Activated T-helper 1 cell treated with anti-CD3 and anti-CD28 coated beads, Interleukin-12 subunit alpha, Interleukin-12 subunit beta, Interleukin-2, Interleukin-4 antibody, amounts not matched to agents 30 ng/mL and 10 ng/mL and 1 ng/mL, durations not matched to agents 14 hours and 24 hours and 36 hours (primary cell): ENCODE results near the gene GAPDH. TPM values are rescaled to one million over a fixed set of nuclear protein-coding genes. Genes with fewer than 3 reads are reported as not detected.

Source experiments
- DNase-seq: peaks from one replicate; pipeline ENCODE4 v3.0.0; 2021; ENCODE audit warnings: low spot score
- H3K27ac Mint-ChIP-seq: one replicate; pipeline ENCODE4 v1.8.0; 2021; ENCODE audit warnings: mild to moderate bottlenecking, mixed read lengths
- H3K27me3 Mint-ChIP-seq: one replicate; pipeline ENCODE4 v1.8.0; 2022; ENCODE audit warnings: mild to moderate bottlenecking, moderate library complexity, mixed read lengths; ENCODE audit not compliant: insufficient read depth
- H3K36me3 Mint-ChIP-seq: one replicate; pipeline ENCODE4 v1.8.0; 2021; ENCODE audit warnings: low read depth, mixed read lengths
- H3K4me1 Mint-ChIP-seq: one replicate; pipeline ENCODE4 v1.8.0; 2021; ENCODE audit warnings: low read depth, mixed read lengths
- H3K4me3 Mint-ChIP-seq: one replicate; pipeline ENCODE4 v1.8.0; 2021; ENCODE audit warnings: mild to moderate bottlenecking, moderate library complexity, mixed read lengths
- H3K9me3 Mint-ChIP-seq: one replicate; pipeline ENCODE4 v1.8.0; 2021; ENCODE audit warnings: mixed read lengths
- intact Hi-C: fragments of 100-400 bp; cut with micrococcal nuclease; formaldehyde crosslinking; loops from one replicate; pipeline ENCODE4 v1.15.1; 2024
- total RNA-seq: library from RNA; stranded (reverse); gene quantifications from 2 replicates; pipeline ENCODE4 v1.2.3, GENCODE V29; 2022

Gene GAPDH
- total RNA-seq, 1 donor from 2014 or later = 4,318 TPM

- no peaks in the 10 kb centered on the region for H3K9me3 Mint-ChIP-seq
Observed at GRCh38 chr12:6508087-6508486, 26.2 kb upstream of the GAPDH start.

DNA sequence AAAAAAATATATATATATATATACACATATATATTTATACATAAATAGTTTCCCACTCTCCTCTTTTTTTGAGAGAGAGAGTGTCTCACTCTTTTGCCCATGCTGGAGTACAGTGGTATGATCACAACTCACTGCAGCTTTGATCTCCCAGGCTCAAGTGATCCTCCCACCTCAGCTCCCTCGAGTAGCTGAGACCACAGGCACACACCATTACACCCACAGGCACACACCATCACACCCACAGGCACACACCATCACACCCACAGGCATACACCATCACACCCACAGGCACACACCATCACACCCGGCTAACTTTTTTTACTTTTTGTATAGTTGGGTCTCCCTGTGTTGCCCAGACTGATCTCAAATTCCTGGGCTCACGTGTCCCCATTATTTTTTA is 14.1 kb upstream of the GAPDH start:
- intact Hi-C loops = no loop called here
- Mint-ChIP-seq H3K4me1 (no peaks in the 10 kb centered on the region), H3K27me3 (no peaks in the 10 kb centered on the region), H3K27ac (peak overlapping the region; percentile 67), H3K4me3 (no peak overlapping the region), H3K9me3 (no peaks in the 10 kb centered on the region), H3K36me3 (peaks cover 63% of the 10 kb centered on the region)
- no peak for DNase-seq

More at GRCh38 chr12:6508087-6508486, 26.2 kb upstream of the GAPDH start:
- no peak overlapping the region for H3K27ac Mint-ChIP-seq
- DNase-seq = no peak
- H3K4me1 Mint-ChIP-seq = peaks cover 5% of the 10 kb centered on the region
- intact Hi-C loops = no loop called here
- H3K36me3 Mint-ChIP-seq = peaks cover 37% of the 10 kb centered on the region
- no peaks in the 10 kb centered on the region for H3K27me3 Mint-ChIP-seq
- H3K4me3 Mint-ChIP-seq = no peak overlapping the region

GRCh38 chr12:6522193-6522592 is 12.1 kb upstream of the GAPDH start:
- Mint-ChIP-seq H3K9me3 (no peaks in the 10 kb centered on the region), H3K4me3 (no peak overlapping the region), H3K27me3 (no peaks in the 10 kb centered on the region), H3K4me1 (no peaks in the 10 kb centered on the region), H3K27ac (no peak overlapping the region), H3K36me3 (peaks cover 62% of the 10 kb centered on the region)
- no peak for DNase-seq
- intact Hi-C loops = no loop called here

GRCh38 chr12:6523708-6524107 is 10.6 kb upstream of the GAPDH start:
- H3K36me3 Mint-ChIP-seq = peaks cover 68% of the 10 kb centered on the region
- peak overlapping the region; percentile 16 for H3K27ac Mint-ChIP-seq
- H3K4me1 Mint-ChIP-seq = no peaks in the 10 kb centered on the region
- no peak for DNase-seq
- no peak overlapping the region for H3K4me3 Mint-ChIP-seq
- H3K27me3 Mint-ChIP-seq = no peaks in the 10 kb centered on the region
- no peaks in the 10 kb centered on the region for H3K9me3 Mint-ChIP-seq
- intact Hi-C loops = no loop called here

DNA sequence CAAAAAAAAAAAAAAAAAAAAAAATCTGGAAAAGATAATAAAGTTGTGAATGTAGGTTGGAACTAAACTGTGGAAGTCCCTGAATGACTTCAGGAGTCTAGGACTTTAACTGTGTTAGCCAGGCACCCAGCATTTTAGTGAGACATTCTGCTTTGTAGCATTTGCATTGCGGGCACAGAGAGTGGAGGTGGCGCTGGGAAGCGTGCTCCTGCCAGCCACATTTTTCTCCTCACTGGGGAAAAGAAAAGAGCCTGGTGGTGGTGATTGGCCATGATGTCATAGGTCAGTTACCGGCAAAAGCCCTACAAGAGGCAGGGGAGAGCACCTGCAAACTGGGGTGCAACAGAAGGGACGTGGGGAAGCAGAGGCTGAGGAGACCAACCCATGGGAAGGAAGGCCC is 9.7 kb upstream of the GAPDH start:
- Mint-ChIP-seq H3K4me1 (peaks cover under 1% of the 10 kb centered on the region), H3K27ac (no peak overlapping the region), H3K27me3 (no peaks in the 10 kb centered on the region), H3K36me3 (peaks cover 70% of the 10 kb centered on the region), H3K9me3 (no peaks in the 10 kb centered on the region), H3K4me3 (no peak overlapping the region)
- intact Hi-C loops = no loop called here
- no peak for DNase-seq

DNA sequence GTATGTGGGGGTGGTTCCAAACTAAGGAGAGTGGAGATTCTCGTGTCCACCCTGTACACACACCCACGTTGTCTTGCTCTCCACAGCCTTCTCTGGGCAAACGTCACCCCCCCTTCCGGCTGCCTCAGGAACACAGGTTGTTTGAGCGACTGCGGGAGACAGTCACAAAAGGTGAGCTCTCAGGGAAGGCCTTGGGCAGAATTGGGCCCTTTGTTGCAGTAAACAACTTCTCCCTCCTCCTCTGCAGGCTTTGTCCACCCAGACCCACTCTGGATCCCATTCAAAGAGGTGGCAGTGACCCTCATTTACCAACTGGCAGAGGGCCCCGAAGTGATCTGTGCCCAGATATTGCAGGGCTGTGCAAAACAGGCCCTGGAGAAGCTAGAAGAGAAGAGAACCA is 8.1 kb upstream of the GAPDH start:
- no peak overlapping the region for H3K27ac Mint-ChIP-seq
- DNase-seq = no peak
- no peak overlapping the region for H3K4me3 Mint-ChIP-seq
- H3K9me3 Mint-ChIP-seq = no peaks in the 10 kb centered on the region
- peaks cover 16% of the 10 kb centered on the region for H3K4me1 Mint-ChIP-seq
- H3K27me3 Mint-ChIP-seq = no peaks in the 10 kb centered on the region
- peaks cover 75% of the 10 kb centered on the region for H3K36me3 Mint-ChIP-seq
- intact Hi-C loops = no loop called here

- peaks cover 21% of the 10 kb centered on the region for H3K4me1 Mint-ChIP-seq
- H3K27ac Mint-ChIP-seq = no peak overlapping the region
- no peak for DNase-seq
- H3K9me3 Mint-ChIP-seq = no peaks in the 10 kb centered on the region
- H3K27me3 Mint-ChIP-seq = no peaks in the 10 kb centered on the region
- no peak overlapping the region for H3K4me3 Mint-ChIP-seq
- intact Hi-C loops = no loop called here
- peaks cover 73% of the 10 kb centered on the region for H3K36me3 Mint-ChIP-seq
Observed at GRCh38 chr12:6526766-6527525, 7.4 kb upstream of the GAPDH start.

DNA sequence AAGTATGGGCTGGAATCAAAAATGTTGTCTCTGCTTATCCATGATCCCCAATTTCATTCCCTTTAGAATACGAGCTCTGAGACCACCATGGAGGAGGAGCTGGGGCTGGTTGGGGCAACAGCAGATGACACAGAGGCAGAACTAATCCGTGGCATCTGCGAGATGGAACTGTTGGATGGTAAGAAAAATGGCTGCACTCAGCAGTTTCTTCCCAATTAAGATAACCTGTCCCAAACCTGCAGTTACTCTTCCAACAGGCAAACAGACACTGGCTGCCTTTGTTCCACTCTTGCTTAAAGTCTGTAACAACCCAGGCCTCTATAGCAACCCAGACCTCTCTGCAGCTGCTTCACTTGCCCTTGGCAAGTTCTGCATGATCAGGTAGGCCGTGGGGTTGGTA is 6.6 kb upstream of the GAPDH start:
- Mint-ChIP-seq H3K27ac (no peak overlapping the region), H3K4me1 (peaks cover 28% of the 10 kb centered on the region), H3K4me3 (no peak overlapping the region), H3K27me3 (no peaks in the 10 kb centered on the region), H3K36me3 (peaks cover 77% of the 10 kb centered on the region), H3K9me3 (no peaks in the 10 kb centered on the region)
- intact Hi-C loops = no loop called here
- no peak for DNase-seq

DNA sequence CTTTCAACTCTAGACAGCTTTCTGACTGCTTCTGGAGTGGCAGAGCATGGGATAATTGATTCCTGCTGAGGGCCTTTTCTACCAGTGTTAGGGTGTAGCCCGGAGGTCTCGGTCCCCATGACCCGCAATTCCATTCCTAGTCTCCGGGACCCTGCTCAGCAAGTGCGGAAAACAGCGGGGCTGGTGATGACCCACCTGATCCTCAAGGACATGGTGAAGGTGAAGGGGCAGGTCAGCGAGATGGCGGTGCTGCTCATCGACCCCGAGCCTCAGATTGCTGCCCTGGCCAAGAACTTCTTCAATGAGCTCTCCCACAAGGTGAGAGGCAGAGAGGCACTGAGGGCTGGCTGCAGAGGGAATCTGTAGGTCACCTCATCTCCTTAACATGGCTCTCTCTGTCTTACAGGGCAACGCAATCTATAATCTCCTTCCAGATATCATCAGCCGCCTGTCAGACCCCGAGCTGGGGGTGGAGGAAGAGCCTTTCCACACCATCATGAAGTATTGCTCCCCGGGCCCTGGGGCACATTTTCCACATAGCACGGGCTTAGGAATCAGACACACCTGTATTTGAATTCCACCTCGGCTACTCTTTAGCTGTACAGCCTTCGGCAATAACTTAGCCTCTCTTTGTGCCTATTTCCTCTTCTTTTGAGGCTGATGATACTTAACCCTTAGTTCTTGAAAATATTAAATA is 5.6 kb upstream of the GAPDH start:
- Mint-ChIP-seq H3K4me3 (no peak overlapping the region), H3K27me3 (no peaks in the 10 kb centered on the region), H3K9me3 (no peaks in the 10 kb centered on the region), H3K36me3 (peaks cover 69% of the 10 kb centered on the region), H3K4me1 (peaks cover 31% of the 10 kb centered on the region), H3K27ac (no peak overlapping the region)
- DNase-seq = no peak
- intact Hi-C loops = no loop called here

DNA sequence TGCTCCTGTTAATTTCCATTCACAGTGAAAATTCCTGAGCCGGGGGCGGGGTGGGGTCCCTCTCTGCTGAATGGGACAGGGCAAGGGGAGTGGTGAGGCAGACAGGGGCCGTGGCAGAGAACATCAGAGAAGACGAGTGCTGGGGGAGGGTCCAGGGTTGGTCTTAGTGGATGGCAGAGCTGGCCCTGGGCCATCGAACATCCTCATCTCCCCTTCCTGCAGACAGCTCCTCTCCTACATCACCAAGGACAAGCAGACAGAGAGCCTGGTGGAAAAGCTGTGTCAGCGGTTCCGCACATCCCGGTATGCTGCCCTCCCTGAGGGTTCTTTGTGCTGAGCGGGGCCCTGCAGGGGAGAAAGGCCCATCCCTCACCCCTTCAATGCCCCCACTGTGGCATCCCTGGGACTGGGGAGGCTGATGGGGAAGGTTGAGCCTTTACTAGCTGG is 5.0 kb upstream of the GAPDH start:
- H3K36me3 Mint-ChIP-seq = peaks cover 68% of the 10 kb centered on the region
- intact Hi-C loops = no loop called here
- DNase-seq = no peak
- H3K4me1 Mint-ChIP-seq = peaks cover 31% of the 10 kb centered on the region
- no peak overlapping the region for H3K4me3 Mint-ChIP-seq
- no peaks in the 10 kb centered on the region for H3K27me3 Mint-ChIP-seq
- no peak overlapping the region for H3K27ac Mint-ChIP-seq
- no peaks in the 10 kb centered on the region for H3K9me3 Mint-ChIP-seq

DNA sequence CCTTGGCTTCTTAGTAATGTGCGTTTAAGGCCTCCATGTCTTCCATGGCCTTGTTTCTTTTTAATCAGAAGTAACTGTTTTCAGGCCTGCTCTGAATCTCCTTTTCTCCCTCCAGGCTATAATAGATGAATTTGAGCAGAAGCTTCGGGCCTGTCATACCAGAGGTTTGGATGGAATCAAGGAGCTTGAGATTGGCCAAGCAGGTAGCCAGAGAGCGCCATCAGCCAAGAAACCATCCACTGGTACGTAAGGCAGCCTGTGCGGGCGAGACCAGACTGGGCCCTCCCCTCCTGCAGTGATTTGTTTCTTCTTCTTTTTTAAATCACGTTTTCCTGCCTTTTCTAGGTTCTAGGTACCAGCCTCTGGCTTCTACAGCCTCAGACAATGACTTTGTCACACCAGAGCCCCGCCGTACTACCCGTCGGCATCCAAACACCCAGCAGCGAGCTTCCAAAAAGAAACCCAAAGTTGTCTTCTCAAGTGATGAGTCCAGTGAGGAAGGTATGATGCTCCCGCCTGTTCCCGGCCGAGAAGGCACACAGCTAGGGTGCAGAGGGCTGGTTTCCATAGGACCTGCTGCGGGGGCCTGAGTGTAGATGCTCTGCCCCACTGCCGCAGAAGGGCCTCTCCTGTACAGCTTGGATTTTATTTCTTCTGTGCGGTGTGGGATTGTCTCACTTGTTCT is 3.6 kb upstream of the GAPDH start:
- no peak overlapping the region for H3K4me3 Mint-ChIP-seq
- H3K27ac Mint-ChIP-seq = peak overlapping the region; percentile 83
- H3K27me3 Mint-ChIP-seq = no peaks in the 10 kb centered on the region
- H3K9me3 Mint-ChIP-seq = no peaks in the 10 kb centered on the region
- no peak for DNase-seq
- intact Hi-C loops = loop anchor here (10.0 kb wide), 1 partner anchor 414 kb away; the partner anchor contains the start of genes C12orf57 and RNU7-1
- peaks cover 31% of the 10 kb centered on the region for H3K4me1 Mint-ChIP-seq
- peaks cover 67% of the 10 kb centered on the region for H3K36me3 Mint-ChIP-seq

GRCh38 chr12:6532051-6532926 is 2.0 kb upstream of the GAPDH start:
- Mint-ChIP-seq H3K9me3 (no peaks in the 10 kb centered on the region), H3K36me3 (peaks cover 75% of the 10 kb centered on the region), H3K27me3 (no peaks in the 10 kb centered on the region), H3K4me1 (peaks cover 42% of the 10 kb centered on the region), H3K4me3 (peak overlapping the region; percentile 91), H3K27ac (peak overlapping the region; percentile 99)
- DNase-seq = peak; percentile 81
- intact Hi-C loops = loop anchor here (1.0 to 10.0 kb wide), 5 partner anchors 36 to 413 kb away; partner anchors contain the start of genes C12orf57, ING4, NOP2 and RNU7-1
